Measurements from ENCODE around the gene RPS15A.
"Not testable (repeated sequence)": the region's sequence is repeated elsewhere in the genome, so short reads cannot be mapped to it uniquely, and the experiment has no call there.

DNA sequence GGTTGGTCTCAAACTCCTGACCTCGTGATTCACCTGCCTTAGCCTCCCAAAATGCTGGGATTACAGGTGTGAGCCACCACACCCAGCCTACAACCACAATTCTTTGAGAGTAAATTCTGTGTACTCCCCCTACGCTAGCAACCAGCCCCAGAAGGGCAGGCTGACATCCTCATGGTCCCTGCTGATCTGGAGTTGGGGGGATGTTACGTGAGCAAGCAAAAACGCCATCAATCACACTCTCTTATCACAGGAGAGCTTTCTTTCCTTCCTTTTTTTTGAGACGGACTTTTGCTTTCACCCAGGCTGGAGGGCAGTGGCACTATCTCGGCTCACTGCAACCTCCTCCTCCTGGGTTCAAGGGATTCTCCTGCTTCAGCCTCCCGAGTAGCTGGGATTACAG lies 18.0 kb downstream of the RPS15A start:
- not testable (repeated sequence) for TF ChIP-seq CTCF (IDR thresholded peaks at IDR 0.05; ENCODE audit: insufficient read depth, low read length, poor library complexity, severe bottlenecking); EZH2phosphoT487 (conservative IDR thresholded peaks at IDR 0.05; ENCODE audit: low read length)
